ENCODE measurements around the gene PSMB5. TPM values are rescaled to one million over a fixed set of nuclear protein-coding genes. Genes with fewer than 3 reads are reported as not detected.

The PSMB5 gene
- total and polyA plus RNA-seq, 9 of the 15 experiments (the other 6 are each of a cell fraction or from before 2014, with no cell fraction given), result 198 to 1,870 (median 269) TPM

DNA sequence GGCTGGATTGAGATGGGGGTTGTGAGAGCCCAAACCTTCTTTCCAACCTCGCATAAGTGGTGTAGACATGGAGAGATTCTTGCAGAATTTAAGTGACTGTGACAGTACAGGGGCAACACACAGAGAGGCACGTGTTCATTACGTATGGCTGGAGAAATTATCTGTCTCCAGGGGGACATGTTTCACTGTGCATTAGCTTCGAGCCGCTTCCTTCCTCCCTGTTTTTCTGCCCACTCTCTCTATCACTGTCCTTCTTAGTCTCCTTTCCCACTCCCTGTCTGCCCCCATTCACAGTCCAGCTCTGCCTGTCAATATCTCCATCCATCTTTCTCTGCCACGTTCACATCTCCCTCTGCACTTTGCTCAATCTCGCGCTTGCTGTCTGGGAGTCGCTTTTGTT, 13.3 kb downstream of the PSMB5 start (continued):
- TF ChIP-seq, protein P1, sequence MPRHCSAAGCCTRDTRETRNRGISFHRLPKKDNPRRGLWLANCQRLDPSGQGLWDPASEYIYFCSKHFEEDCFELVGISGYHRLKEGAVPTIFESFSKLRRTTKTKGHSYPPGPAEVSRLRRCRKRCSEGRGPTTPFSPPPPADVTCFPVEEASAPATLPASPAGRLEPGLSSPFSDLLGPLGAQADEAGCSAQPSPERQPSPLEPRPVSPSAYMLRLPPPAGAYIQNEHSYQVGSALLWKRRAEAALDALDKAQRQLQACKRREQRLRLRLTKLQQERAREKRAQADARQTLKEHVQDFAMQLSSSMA (CRISPR knock-in tag; IDR thresholded peaks at IDR 0.05), result no peak
- TF ChIP-seq, protein P2, sequence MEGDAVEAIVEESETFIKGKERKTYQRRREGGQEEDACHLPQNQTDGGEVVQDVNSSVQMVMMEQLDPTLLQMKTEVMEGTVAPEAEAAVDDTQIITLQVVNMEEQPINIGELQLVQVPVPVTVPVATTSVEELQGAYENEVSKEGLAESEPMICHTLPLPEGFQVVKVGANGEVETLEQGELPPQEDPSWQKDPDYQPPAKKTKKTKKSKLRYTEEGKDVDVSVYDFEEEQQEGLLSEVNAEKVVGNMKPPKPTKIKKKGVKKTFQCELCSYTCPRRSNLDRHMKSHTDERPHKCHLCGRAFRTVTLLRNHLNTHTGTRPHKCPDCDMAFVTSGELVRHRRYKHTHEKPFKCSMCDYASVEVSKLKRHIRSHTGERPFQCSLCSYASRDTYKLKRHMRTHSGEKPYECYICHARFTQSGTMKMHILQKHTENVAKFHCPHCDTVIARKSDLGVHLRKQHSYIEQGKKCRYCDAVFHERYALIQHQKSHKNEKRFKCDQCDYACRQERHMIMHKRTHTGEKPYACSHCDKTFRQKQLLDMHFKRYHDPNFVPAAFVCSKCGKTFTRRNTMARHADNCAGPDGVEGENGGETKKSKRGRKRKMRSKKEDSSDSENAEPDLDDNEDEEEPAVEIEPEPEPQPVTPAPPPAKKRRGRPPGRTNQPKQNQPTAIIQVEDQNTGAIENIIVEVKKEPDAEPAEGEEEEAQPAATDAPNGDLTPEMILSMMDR (IDR thresholded peaks at IDR 0.05 in 2 of 3, conservative IDR thresholded peaks at IDR 0.05 in 1 of 3; ENCODE audit: insufficient read depth in 2 of 3, low read depth in 1 of 3, low read length in 3 of 3), result no peak
- TF ChIP-seq RBM14 (IDR thresholded peaks at IDR 0.05; ENCODE audit: borderline replicate concordance, insufficient read depth, low read depth, low read length) (no peak), EGR1 (conservative IDR thresholded peaks at IDR 0.05) (peak; percentile 4; the same call in 1 of the 2 replicates), ZNF644 (tag; IDR thresholded peaks at IDR 0.05; ENCODE audit: low read depth) (no peak), PHB (CRISPR knock-in tag; IDR thresholded peaks at IDR 0.05) (no peak), CBX2 (IDR thresholded peaks at IDR 0.05; ENCODE audit: insufficient read depth, low read length, poor library complexity, severe bottlenecking) (no peak), FOXK2 (conservative IDR thresholded peaks at IDR 0.05 in 1 of 2, IDR thresholded peaks at IDR 0.05 in 1 of 2; ENCODE audit: low read depth in 2 of 2) (0 out of 4 replicates have a peak, but pooled peaks of 1 of the 2 experiments have one; percentile 48), ZBED1 (IDR thresholded peaks at IDR 0.05) (no peak), CBFA2T2 (conservative IDR thresholded peaks at IDR 0.05) (no peak), NELFE (IDR thresholded peaks at IDR 0.05; ENCODE audit: insufficient read depth, insufficient read length) (no peak)
- TF ChIP-seq, protein P3, sequence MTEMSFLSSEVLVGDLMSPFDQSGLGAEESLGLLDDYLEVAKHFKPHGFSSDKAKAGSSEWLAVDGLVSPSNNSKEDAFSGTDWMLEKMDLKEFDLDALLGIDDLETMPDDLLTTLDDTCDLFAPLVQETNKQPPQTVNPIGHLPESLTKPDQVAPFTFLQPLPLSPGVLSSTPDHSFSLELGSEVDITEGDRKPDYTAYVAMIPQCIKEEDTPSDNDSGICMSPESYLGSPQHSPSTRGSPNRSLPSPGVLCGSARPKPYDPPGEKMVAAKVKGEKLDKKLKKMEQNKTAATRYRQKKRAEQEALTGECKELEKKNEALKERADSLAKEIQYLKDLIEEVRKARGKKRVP (CRISPR knock-in tag; IDR thresholded peaks at IDR 0.05), result no peak
- TF ChIP-seq, protein P4, sequence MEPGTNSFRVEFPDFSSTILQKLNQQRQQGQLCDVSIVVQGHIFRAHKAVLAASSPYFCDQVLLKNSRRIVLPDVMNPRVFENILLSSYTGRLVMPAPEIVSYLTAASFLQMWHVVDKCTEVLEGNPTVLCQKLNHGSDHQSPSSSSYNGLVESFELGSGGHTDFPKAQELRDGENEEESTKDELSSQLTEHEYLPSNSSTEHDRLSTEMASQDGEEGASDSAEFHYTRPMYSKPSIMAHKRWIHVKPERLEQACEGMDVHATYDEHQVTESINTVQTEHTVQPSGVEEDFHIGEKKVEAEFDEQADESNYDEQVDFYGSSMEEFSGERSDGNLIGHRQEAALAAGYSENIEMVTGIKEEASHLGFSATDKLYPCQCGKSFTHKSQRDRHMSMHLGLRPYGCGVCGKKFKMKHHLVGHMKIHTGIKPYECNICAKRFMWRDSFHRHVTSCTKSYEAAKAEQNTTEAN (CRISPR knock-in tag; IDR thresholded peaks at IDR 0.05), result no peak
- TF ChIP-seq, protein P5, sequence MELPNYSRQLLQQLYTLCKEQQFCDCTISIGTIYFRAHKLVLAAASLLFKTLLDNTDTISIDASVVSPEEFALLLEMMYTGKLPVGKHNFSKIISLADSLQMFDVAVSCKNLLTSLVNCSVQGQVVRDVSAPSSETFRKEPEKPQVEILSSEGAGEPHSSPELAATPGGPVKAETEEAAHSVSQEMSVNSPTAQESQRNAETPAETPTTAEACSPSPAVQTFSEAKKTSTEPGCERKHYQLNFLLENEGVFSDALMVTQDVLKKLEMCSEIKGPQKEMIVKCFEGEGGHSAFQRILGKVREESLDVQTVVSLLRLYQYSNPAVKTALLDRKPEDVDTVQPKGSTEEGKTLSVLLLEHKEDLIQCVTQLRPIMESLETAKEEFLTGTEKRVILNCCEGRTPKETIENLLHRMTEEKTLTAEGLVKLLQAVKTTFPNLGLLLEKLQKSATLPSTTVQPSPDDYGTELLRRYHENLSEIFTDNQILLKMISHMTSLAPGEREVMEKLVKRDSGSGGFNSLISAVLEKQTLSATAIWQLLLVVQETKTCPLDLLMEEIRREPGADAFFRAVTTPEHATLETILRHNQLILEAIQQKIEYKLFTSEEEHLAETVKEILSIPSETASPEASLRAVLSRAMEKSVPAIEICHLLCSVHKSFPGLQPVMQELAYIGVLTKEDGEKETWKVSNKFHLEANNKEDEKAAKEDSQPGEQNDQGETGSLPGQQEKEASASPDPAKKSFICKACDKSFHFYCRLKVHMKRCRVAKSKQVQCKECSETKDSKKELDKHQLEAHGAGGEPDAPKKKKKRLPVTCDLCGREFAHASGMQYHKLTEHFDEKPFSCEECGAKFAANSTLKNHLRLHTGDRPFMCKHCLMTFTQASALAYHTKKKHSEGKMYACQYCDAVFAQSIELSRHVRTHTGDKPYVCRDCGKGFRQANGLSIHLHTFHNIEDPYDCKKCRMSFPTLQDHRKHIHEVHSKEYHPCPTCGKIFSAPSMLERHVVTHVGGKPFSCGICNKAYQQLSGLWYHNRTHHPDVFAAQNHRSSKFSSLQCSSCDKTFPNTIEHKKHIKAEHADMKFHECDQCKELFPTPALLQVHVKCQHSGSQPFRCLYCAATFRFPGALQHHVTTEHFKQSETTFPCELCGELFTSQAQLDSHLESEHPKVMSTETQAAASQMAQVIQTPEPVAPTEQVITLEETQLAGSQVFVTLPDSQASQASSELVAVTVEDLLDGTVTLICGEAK (IDR thresholded peaks at IDR 0.05), result peak; percentile 74
- TF ChIP-seq, protein P5 (CRISPR knock-in tag; IDR thresholded peaks at IDR 0.05), result no peak
